Neural cell (in vitro differentiated cells): ENCODE data around the gene NHSL1. TPM values are rescaled to one million over a fixed set of nuclear protein-coding genes. Genes with fewer than 3 reads are reported as not detected.

Experiments used
- H2AFZ ChIP-seq: fragments of 200-600, 300-800 bp; sonication (generic), shearing (Covaris generic); 2 replicates; pipeline ENCODE4 v1.6.0; 2014; ENCODE audit warnings: low read depth, mild to moderate bottlenecking, antibody characterized with exemption, low read length, moderate library complexity
- H3F3A ChIP-seq: fragments of 200-600 bp; shearing (Covaris generic); 2 replicates; pipeline ENCODE4 v1.6.1; 2016; ENCODE audit warnings: mild to moderate bottlenecking, moderate library complexity, mixed read lengths, antibody characterized with exemption, low read length; ENCODE audit not compliant: insufficient read depth, poor library complexity, severe bottlenecking
- H3K27ac ChIP-seq: fragments of 200-600, 300-800 bp; sonication (generic), shearing (Covaris generic); 2 replicates; pipeline ENCODE4 v1.5.1; 2014; ENCODE audit warnings: mild to moderate bottlenecking, low read length, moderate library complexity
- H3K27me3 ChIP-seq: fragments of 300-800, 200-600 bp; sonication (generic), shearing (Covaris generic); 2 replicates; pipeline ENCODE4 v1.6.0; 2014; ENCODE audit warnings: mild to moderate bottlenecking, low read depth, low read length, moderate library complexity; ENCODE audit not compliant: insufficient read depth
- H3K36me3 ChIP-seq: fragments of 300-800, 200-600 bp; sonication (generic), shearing (Covaris generic); 2 replicates; pipeline ENCODE4 v1.5.1; 2014; ENCODE audit warnings: mild to moderate bottlenecking, antibody characterized with exemption, low read length, moderate library complexity; ENCODE audit not compliant: insufficient read depth
- H3K4me2 ChIP-seq: fragments of 300-800, 200-600 bp; sonication (generic), shearing (Covaris generic); 2 replicates; pipeline ENCODE4 v1.6.0; 2014; ENCODE audit warnings: mild to moderate bottlenecking, low read length
- H3K4me3 ChIP-seq: fragments of 300-800, 200-600 bp; sonication (generic), shearing (Covaris generic); 2 replicates; pipeline ENCODE4 v1.5.1; 2014; ENCODE audit warnings: mild to moderate bottlenecking, low read length, moderate library complexity
- H3K79me2 ChIP-seq: fragments of 200-600 bp; shearing (Covaris generic); replicated peaks from 2 replicates; pipeline ENCODE4 v1.6.0; 2014; ENCODE audit warnings: mild to moderate bottlenecking, low read length, moderate library complexity; ENCODE audit not compliant: insufficient read depth
- H3K9ac ChIP-seq: fragments of 300-800, 200-600 bp; sonication (generic), shearing (Covaris generic); 2 replicates; pipeline ENCODE4 v1.6.1; 2016; ENCODE audit warnings: mild to moderate bottlenecking, low read length, mixed read lengths
- H3K9me2 ChIP-seq: fragments of 200-600 bp; shearing (Covaris generic); 2 replicates; pipeline ENCODE4 v1.6.1; 2016; ENCODE audit warnings: mild to moderate bottlenecking, low read length, mixed read lengths; ENCODE audit not compliant: insufficient read depth
- H3K9me3 ChIP-seq: fragments of 200-600, 300-800 bp; sonication (generic), shearing (Covaris generic); 2 replicates; pipeline ENCODE4 v1.6.1; 2016; ENCODE audit warnings: mild to moderate bottlenecking, mixed run types, low read length, moderate library complexity, mixed read lengths
- H4K20me1 ChIP-seq: fragments of 200-600 bp; shearing (Covaris generic); 2 replicates; pipeline ENCODE4 v1.6.1; 2016; ENCODE audit warnings: mild to moderate bottlenecking, mixed run types; ENCODE audit not compliant: insufficient read depth
- EP300 ChIP-seq: fragments of 450-650 bp; conservative IDR thresholded peaks from 2 replicates; pipeline ENCODE4 v1.6.1; 2014; ENCODE audit warnings: antibody characterized with exemption, mild to moderate bottlenecking, moderate library complexity; ENCODE audit not compliant: poor library complexity, severe bottlenecking
- EZH2 ChIP-seq: fragments of 200-600, 300-800 bp; shearing (Covaris generic), sonication (generic); IDR thresholded peaks from 2 replicates; pipeline ENCODE4 v1.6.1; 2014; ENCODE audit warnings: antibody characterized with exemption, low read length, borderline replicate concordance, mild to moderate bottlenecking; ENCODE audit not compliant: insufficient read depth, poor library complexity, severe bottlenecking
- MXI1 ChIP-seq: fragments of 450-650 bp; conservative IDR thresholded peaks from 2 replicates; pipeline ENCODE4 v1.6.1; 2014; ENCODE audit warnings: antibody characterized with exemption, mild to moderate bottlenecking; ENCODE audit not compliant: poor library complexity, severe bottlenecking
- POLR2AphosphoS5 ChIP-seq: IDR thresholded peaks from 2 replicates; pipeline ENCODE4 v1.6.1; 2012
- RAD21 ChIP-seq: fragments of 450-650 bp; conservative IDR thresholded peaks from 2 replicates; pipeline ENCODE4 v1.6.1; 2014; ENCODE audit warnings: antibody characterized with exemption, mild to moderate bottlenecking, moderate library complexity
- SMC3 ChIP-seq: fragments of 450-650 bp; conservative IDR thresholded peaks from 2 replicates; pipeline ENCODE4 v1.6.1; 2014; ENCODE audit warnings: antibody characterized with exemption, mild to moderate bottlenecking, moderate library complexity; ENCODE audit not compliant: poor library complexity
- TAF1 ChIP-seq: IDR thresholded peaks from 2 replicates; pipeline ENCODE4 v1.6.1; 2012; ENCODE audit warnings: low read depth
- polyA plus RNA-seq: library from polyadenylated mRNA; depleted of rRNA; stranded (reverse); fragments of >200 nt; gene quantifications from 2 replicates; pipeline ENCODE4 v1.2.3, GENCODE V29; 2014
- TF ChIP-seq, protein P1 (sequence below): fragments of 450-650 bp; IDR thresholded peaks from 2 replicates; pipeline ENCODE4 v1.5.1; 2014; ENCODE audit warnings: antibody characterized with exemption, mild to moderate bottlenecking, moderate library complexity; ENCODE audit not compliant: poor library complexity, severe bottlenecking
- TF ChIP-seq, protein P2 (sequence below): IDR thresholded peaks from 2 replicates; pipeline ENCODE4 v1.6.1; 2012; ENCODE audit warnings: borderline replicate concordance

The NHSL1 gene
- polyA plus RNA-seq, 1 donor from 2014 or later = 2.4 TPM

- H3K79me2 ChIP-seq = no peaks in the 10 kb centered on the region
- H3K9me2 ChIP-seq = no peaks in the 10 kb centered on the region
- H3F3A ChIP-seq = no peaks in the 10 kb centered on the region
- H3K27me3 ChIP-seq = no peaks in the 10 kb centered on the region
- no peak overlapping the region for H3K27ac ChIP-seq
- H3K9ac ChIP-seq = no peak overlapping the region
- H3K4me3 ChIP-seq = no peak overlapping the region
- H3K9me3 ChIP-seq = no peaks in the 10 kb centered on the region
- TF ChIP-seq, protein P1, sequence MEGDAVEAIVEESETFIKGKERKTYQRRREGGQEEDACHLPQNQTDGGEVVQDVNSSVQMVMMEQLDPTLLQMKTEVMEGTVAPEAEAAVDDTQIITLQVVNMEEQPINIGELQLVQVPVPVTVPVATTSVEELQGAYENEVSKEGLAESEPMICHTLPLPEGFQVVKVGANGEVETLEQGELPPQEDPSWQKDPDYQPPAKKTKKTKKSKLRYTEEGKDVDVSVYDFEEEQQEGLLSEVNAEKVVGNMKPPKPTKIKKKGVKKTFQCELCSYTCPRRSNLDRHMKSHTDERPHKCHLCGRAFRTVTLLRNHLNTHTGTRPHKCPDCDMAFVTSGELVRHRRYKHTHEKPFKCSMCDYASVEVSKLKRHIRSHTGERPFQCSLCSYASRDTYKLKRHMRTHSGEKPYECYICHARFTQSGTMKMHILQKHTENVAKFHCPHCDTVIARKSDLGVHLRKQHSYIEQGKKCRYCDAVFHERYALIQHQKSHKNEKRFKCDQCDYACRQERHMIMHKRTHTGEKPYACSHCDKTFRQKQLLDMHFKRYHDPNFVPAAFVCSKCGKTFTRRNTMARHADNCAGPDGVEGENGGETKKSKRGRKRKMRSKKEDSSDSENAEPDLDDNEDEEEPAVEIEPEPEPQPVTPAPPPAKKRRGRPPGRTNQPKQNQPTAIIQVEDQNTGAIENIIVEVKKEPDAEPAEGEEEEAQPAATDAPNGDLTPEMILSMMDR = no peak
- TF ChIP-seq RAD21 = no peak
- TF ChIP-seq TAF1 = no peak
- TF ChIP-seq EP300 = no peak
- TF ChIP-seq SMC3 = no peak
- no peaks in the 10 kb centered on the region for H3K36me3 ChIP-seq
- no peak overlapping the region for H3K4me2 ChIP-seq
- no peak overlapping the region for H2AFZ ChIP-seq
- H4K20me1 ChIP-seq = no peaks in the 10 kb centered on the region
These were observed 77.7 kb downstream of the NHSL1 start for GRCh38 chr6:138421608-138422007.

- H3K79me2 ChIP-seq = no peaks in the 10 kb centered on the region
- no peak overlapping the region for H3K4me3 ChIP-seq
- H3K27me3 ChIP-seq = no peaks in the 10 kb centered on the region
- H3K4me2 ChIP-seq = no peak overlapping the region
- no peak overlapping the region for H3K9ac ChIP-seq
- no peaks in the 10 kb centered on the region for H3K36me3 ChIP-seq
- TF ChIP-seq TAF1 (no peak), POLR2AphosphoS5 (no peak), RAD21 (no peak), SMC3 (no peak), EZH2 (no peak), MXI1 (no peak), EP300 (no peak)
- TF ChIP-seq, protein P1 = no peak
- TF ChIP-seq, protein P2, sequence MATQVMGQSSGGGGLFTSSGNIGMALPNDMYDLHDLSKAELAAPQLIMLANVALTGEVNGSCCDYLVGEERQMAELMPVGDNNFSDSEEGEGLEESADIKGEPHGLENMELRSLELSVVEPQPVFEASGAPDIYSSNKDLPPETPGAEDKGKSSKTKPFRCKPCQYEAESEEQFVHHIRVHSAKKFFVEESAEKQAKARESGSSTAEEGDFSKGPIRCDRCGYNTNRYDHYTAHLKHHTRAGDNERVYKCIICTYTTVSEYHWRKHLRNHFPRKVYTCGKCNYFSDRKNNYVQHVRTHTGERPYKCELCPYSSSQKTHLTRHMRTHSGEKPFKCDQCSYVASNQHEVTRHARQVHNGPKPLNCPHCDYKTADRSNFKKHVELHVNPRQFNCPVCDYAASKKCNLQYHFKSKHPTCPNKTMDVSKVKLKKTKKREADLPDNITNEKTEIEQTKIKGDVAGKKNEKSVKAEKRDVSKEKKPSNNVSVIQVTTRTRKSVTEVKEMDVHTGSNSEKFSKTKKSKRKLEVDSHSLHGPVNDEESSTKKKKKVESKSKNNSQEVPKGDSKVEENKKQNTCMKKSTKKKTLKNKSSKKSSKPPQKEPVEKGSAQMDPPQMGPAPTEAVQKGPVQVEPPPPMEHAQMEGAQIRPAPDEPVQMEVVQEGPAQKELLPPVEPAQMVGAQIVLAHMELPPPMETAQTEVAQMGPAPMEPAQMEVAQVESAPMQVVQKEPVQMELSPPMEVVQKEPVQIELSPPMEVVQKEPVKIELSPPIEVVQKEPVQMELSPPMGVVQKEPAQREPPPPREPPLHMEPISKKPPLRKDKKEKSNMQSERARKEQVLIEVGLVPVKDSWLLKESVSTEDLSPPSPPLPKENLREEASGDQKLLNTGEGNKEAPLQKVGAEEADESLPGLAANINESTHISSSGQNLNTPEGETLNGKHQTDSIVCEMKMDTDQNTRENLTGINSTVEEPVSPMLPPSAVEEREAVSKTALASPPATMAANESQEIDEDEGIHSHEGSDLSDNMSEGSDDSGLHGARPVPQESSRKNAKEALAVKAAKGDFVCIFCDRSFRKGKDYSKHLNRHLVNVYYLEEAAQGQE = no peak
- no peak overlapping the region for H2AFZ ChIP-seq
- no peaks in the 10 kb centered on the region for H3K9me3 ChIP-seq
- H3K9me2 ChIP-seq = no peaks in the 10 kb centered on the region
- no peaks in the 10 kb centered on the region for H4K20me1 ChIP-seq
- H3F3A ChIP-seq = no peaks in the 10 kb centered on the region
- H3K27ac ChIP-seq = no peak overlapping the region
These were observed 78.2 kb downstream of the NHSL1 start for GRCh38 chr6:138421089-138421488.
